ENCODE results near the gene CPEB4. TPM values are rescaled to one million over a fixed set of nuclear protein-coding genes. Genes with fewer than 3 reads are reported as not detected.

CPEB4 gene
- total and polyA plus RNA-seq, 2 of the 4 experiments (the other 2 are of a cell fraction), result 7.8 to 22.6 TPM

DNA sequence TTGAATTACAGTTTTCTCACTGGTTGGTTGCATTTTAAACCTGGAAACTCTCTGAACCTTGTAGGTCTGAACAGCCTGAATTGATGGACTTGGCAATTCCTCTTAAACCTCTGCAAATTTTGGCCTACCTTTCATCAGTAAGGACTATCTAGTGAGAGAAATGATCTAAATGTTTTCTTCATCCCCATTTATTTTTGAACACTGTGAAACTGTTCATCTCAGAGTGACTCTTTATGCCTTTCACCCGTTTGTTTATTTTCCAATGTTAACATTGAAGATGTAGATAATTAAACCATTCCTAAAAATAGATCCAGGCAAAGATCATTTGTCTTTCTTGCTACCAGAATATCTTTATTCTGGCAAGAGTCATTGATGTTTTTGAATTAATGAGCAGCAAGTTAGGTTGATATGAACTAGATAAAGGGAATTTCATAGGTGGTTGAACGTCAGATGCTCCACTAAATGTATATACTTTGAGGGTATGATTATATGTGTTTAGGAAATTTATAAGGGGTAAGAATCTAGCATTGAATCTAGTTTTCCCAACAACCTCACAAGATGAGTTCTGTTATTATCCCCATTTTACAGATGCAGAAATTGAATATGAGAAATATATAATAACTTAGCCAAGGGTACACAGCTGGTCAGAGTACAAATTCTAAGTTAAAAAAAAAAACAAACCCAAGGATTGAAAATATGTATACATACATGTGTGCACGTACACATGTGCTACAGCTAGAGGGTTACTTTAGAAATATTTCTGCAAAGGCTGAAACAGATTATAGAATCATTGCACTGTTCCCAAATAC, 3.4 kb downstream of the CPEB4 start:
- Histone ChIP-seq H3K27ac (ENCODE audit: insufficient read depth, low read length) (no peak overlapping the region), H3K56ac (ENCODE audit: extremely low read depth, insufficient read depth, low read length) (no peak overlapping the region), H2BK120ac (ENCODE audit: low read depth, low read length) (no peak overlapping the region), H3K4me3 (ENCODE audit: insufficient read depth, low read depth, low read length) (peak overlapping the region; percentile 43; the same call in 1 of the 2 replicates), H4K5ac (ENCODE audit: low read depth, low read length) (no peak overlapping the region), H2BK20ac (ENCODE audit: low read depth, low read length) (no peak overlapping the region), H3K27me3 (ENCODE audit: control insufficient read depth, insufficient read depth, low read length) (no peaks in the 10 kb centered on the region), H2BK5ac (ENCODE audit: low read depth, low read length, poor library complexity, severe bottlenecking) (no peak overlapping the region), H3K9ac (ENCODE audit: low read depth, low read length) (peak overlapping the region; percentile 20; the same call in 1 of the 2 replicates), H3K18ac (ENCODE audit: low read depth, low read length) (no peak overlapping the region), H4K91ac (ENCODE audit: insufficient read depth, low read depth, low read length) (no peak overlapping the region), H3K23ac (ENCODE audit: low read depth, low read length) (no peak overlapping the region; the same call in 1 of the 2 replicates), H3K4me1 (ENCODE audit: control insufficient read depth, insufficient read depth, low read length) (no peaks in the 10 kb centered on the region; the same call in 1 of the 2 replicates), H3K79me1 (ENCODE audit: low read depth in 1 of 2, low read length in 2 of 2) (peaks cover 7 to 33% of the 10 kb centered on the region in 2 experiments; a peak in 3 of 4 replicates), H2AFZ (replicated peaks; ENCODE audit: low read length, poor library complexity) (no peak overlapping the region), H3K9me1 (ENCODE audit: insufficient read depth, low read length) (no peaks in the 10 kb centered on the region; the same call in 1 of the 2 replicates), H3K14ac (replicated peaks; ENCODE audit: low read depth, low read length) (no peak overlapping the region), H4K8ac (ENCODE audit: low read depth in 2 of 2, low read length in 2 of 2) (no peak overlapping the region), H4K20me1 (ENCODE audit: insufficient read depth, low read length) (peaks cover 9% of the 10 kb centered on the region; the same call in 1 of the 2 replicates), H3K4me2 (ENCODE audit: low read depth, low read length) (peak overlapping the region; percentile 93), H3K9me3 (ENCODE audit: control insufficient read depth, insufficient read depth, low read length) (no peaks in the 10 kb centered on the region), H2BK15ac (ENCODE audit: low read depth, low read length) (no peak overlapping the region), H2AK5ac (ENCODE audit: low read depth, low read length) (no peak overlapping the region), H3K4ac (ENCODE audit: low read depth, low read length) (no peak overlapping the region), H3K36me3 (ENCODE audit: control insufficient read depth, insufficient read depth, low read length) (no peaks in the 10 kb centered on the region), H2AK9ac (replicated peaks; ENCODE audit: low read depth, low read length, poor library complexity) (no peak overlapping the region)
- no CpG with 5 or more reads among the region's 3 CpGs for WGBS, 2 experiments (ENCODE audit: extremely low coverage in 2 of 2, insufficient read length in 1 of 2)
- ChIA-PET CTCF (interaction anchor here (0.6 to 1.4 kb wide), 3 partner anchors 34 to 255 kb away, joined by 3 to 5 read pairs (median 3); no protein-coding TSS in a partner anchor), POLR2A (ENCODE audit: unreplicated experiment) (no interaction called here)
- in situ Hi-C loops (cut with MboI; ENCODE audit: low sequenced_read_pairs), result no loop called here
- TF ChIP-seq, protein P1, sequence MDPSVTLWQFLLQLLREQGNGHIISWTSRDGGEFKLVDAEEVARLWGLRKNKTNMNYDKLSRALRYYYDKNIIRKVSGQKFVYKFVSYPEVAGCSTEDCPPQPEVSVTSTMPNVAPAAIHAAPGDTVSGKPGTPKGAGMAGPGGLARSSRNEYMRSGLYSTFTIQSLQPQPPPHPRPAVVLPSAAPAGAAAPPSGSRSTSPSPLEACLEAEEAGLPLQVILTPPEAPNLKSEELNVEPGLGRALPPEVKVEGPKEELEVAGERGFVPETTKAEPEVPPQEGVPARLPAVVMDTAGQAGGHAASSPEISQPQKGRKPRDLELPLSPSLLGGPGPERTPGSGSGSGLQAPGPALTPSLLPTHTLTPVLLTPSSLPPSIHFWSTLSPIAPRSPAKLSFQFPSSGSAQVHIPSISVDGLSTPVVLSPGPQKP (IDR thresholded peaks at IDR 0.05; ENCODE audit: borderline replicate concordance, low read depth, low read length), result no peak
- DNase-seq (no peak), ATAC-seq (ENCODE audit: low read depth) (no peak)
- BruUV-seq (replicated peaks), result no TSS peak
- dilution Hi-C loops (cut with HindIII; ENCODE audit: low sequenced_read_pairs, unreplicated experiment), result no loop called here
- intact Hi-C loops (cut with micrococcal nuclease), result loop anchor here (5.0 kb wide), 1 partner anchor 174 kb away; no protein-coding TSS in a partner anchor

Measured in IMR-90 (cell line).